GM12891 (cell line): ENCODE measurements around the gene DNAJC15.

ENCODE experiments used
- PAX5 ChIP-seq: IDR thresholded peaks from 2 replicates; pipeline ENCODE4 v1.6.1; 2011; ENCODE audit warnings: low read length, moderate library complexity, mild to moderate bottlenecking; ENCODE audit not compliant: insufficient read depth, severe bottlenecking
- POLR2A ChIP-seq: IDR thresholded peaks from 2 replicates; pipeline ENCODE4 v1.6.1; 2011; ENCODE audit warnings: low read depth, low read length, control low read depth
- POLR2AphosphoS5 ChIP-seq: IDR thresholded peaks from 2 replicates; pipeline ENCODE4 v1.6.1; 2011; ENCODE audit warnings: low read depth, low read length, control low read depth
- SPI1 ChIP-seq: IDR thresholded peaks from 2 replicates; pipeline ENCODE4 v1.6.1; 2011; ENCODE audit warnings: low read depth, low read length, control low read depth
- TAF1 ChIP-seq: IDR thresholded peaks from 2 replicates; pipeline ENCODE4 v1.6.1; 2011; ENCODE audit warnings: low read depth, low read length, control low read depth

DNA sequence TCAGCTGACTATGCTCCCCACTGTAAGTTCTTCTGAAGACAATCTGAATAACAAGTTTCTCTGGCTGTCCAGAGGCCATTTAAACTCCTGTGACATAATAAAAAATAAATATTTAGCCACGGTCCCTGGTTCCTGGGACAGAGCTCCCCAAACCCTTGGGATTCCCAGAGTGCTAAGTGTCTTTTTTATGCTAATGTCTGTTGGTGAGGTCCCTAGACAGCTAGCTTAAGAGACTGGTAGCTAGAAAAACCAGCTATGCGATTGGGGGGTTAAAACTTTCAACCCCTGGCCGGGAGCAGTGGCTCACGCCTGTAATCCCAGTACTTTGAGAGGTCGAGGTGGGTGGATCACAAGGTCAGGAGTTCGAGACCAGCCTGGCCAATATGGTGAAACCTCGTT, 37.2 kb upstream of the DNAJC15 start:
- TF ChIP-seq POLR2A (no peak), TAF1 (no peak), POLR2AphosphoS5 (no peak), SPI1 (no peak), PAX5 (no peak)
